Stimulated activated CD4-positive, alpha-beta T cell treated with anti-CD3 and anti-CD28 coated beads, TNF-alpha, amount 100 ng/mL, for 1 hour (primary cell): ENCODE results near the gene DOCK1.

Experiments
- DNase-seq, 3 donors: peaks; one replicate each; pipeline ENCODE4 v3.0.0-alpha.2; 2020; ENCODE audit warnings: low read depth in 3 of 3, low spot score in 1 of 3

The DOCK1 gene

DNA sequence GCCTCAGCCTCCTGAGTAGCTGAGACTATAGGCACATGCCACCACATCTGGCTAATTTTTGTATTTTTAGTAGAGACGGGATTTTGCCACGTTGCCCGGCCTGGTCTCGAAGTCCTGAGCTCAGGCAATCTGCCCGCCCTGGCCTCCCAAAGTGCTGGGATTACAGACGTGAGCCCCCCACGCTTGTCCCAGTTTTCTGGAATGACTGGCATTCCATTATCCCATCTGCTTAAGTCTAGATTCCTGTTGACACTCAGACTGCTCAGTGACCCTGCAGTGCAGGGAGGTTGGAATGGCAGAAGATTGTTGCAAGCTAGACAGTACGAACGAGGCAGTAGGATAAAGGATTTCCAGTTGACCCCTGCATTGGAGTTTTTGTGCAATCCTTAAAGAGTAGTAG, 508.8 kb downstream of the DOCK1 start:
- DNase-seq = no peak

DNA sequence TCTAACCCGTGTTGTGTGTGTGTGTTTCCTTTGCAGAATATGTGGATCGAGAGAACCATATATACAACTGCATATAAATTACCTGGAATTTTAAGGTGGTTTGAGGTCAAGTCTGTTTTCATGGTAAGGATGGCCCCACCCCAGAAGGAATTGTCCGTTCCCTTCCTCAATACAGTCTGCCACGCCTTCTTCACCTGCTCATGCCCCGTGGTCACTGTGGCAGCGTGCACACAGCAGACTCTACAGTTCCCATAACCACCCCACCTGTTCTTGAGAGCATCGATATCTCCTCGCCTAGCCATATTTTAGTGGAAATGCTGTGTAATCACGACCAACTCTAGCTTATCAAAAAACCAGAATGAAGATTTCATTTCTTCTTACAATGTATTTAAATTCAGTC, 509.9 kb downstream of the DOCK1 start:
- DNase-seq = no peak

DNA sequence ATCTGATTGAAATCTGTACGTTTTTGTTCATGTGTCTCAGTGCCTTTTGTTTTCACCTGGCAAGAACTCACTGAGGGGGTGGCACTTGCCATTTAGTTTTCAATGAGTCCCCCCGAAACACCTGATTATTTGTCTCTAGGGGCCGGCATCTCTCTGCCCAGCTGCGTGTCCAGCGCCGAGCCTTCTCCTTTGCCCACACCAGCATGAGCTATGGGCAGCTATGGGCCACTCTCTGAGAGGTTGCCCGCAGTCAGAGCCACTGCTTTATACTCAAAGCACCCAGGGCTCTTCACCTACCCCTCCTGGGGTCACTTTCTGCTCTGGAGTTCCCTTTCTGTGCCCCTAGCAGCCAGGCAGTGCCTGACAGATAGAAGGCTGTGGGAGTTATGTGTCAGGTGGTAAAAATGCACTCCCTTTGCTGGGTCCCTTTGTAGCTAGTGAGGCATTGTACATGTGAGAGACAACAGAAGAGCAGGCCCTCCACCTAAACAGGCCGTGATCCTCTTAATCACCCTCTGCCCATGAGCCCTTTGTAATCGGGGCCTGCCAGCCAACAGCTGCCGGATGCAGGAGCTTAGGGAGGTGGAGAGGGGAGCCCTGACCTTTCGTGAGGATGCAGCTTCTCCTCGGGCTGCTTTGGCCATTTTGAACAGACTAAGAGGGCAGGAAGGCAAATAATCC, 510.8 kb downstream of the DOCK1 start:
- DNase-seq = no peak

GRCh38 chr10:127417031-127417430, 511.8 kb downstream of the DOCK1 start:
- no peak for DNase-seq

DNA sequence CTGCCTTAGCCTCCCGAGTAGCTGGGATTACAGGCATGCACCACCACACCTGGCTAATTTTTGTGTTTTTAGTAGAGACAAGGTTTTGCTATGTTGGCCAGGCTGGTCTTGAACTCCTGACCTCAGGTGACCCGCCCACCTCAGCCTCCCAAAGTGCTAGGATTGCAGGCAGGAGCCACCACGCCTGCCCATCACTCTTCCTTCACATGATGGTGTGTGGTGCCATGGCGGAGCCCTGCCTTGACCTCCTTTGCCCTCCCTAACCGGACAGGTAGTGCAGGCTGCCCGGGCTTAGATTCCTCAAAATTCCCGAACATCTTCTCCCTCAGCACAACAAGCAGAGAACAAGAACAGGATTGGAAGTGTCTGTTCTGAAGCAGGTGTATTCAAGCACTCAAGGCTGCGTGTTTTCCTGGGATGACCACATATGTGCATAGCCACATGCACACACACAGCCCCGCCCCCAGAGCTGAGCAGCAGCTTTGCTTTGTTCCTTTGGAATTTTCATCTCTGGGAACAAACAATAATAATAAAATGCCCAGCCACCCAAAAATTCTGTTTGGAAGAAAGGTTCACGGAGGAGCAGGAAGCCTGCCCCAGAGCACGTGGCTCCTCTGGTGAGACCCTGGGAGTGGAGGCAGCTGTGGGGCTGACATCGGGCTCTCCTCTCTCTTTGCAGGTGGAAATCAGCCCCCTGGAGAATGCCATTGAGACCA, 512.6 kb downstream of the DOCK1 start:
- DNase-seq = no peak

- no peak for DNase-seq
These were observed 513.4 kb downstream of the DOCK1 start for GRCh38 chr10:127418536-127419168.

- no peak for DNase-seq
These were observed 515.0 kb downstream of the DOCK1 start for GRCh38 chr10:127420138-127420684.

GRCh38 chr10:127423218-127423915, 518.1 kb downstream of the DOCK1 start:
- no peak for DNase-seq

GRCh38 chr10:127424594-127425264, 519.5 kb downstream of the DOCK1 start:
- no peak for DNase-seq

- no peak for DNase-seq
These were observed 521.5 kb downstream of the DOCK1 start for GRCh38 chr10:127426746-127427145.

- DNase-seq = no peak
These were observed 522.7 kb downstream of the DOCK1 start for GRCh38 chr10:127427926-127428325.

DNA sequence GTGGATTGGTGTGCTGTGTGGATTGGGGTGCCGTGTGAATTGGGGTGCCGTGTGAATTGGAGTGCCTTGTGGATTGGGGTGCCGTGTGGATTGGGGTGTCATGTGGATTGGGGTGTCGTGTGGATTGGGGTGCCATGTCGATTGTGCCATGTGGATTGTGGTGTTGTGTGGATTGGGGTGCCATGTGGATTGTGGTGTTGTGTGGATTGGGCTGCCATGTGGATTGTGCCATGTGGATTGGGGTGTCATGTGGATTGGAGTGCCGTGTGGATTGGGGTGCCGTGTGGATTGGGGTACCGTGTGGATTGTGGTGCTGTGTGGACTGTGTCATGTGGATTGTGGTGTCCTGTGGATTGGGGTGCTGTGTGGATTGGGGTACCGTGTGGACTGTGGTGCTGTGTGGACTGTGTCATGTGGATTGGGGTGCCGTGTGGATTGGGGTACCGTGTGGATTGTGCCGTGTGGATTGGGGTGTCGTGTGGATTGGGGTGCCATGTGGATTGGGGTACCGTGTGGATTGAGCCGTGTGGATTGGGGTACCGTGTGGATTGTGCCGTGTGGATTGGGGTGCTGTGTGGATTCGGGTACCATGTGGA, 523.3 kb downstream of the DOCK1 start:
- DNase-seq = no peak

DNA sequence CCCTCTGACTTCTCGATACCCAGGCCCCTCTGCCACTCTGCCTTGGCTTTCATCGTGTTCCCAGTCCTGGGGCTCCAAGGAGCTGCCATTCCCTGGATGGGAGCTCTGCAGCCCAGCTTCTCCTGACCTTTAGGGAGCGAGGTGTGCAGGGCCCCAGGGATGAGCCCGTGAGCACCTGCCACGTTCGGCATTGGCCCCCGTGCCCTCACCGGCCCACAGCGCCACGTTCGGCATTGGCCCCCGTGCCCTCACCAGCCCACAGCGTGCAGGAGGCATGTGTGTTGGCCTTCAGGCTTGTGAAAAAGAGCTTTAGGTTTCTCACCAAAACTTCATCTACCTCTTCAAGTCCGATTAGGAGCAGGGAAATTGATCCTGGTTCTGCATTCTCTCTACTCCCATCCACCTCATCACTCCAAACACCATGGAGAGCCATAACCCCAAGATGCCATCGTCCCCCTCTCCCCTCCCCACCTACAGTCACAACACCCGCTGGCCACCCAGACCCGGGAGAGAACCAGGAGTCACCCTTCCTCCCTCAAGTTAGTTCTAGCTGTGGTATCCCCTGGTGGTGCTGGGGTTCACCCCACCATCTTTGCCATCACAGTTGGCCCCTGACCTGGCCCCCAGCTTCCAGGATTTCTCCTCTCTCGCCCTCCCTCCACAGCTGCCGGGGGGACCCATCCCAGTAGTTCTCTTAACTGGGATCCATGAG, 524.5 kb downstream of the DOCK1 start:
- no peak for DNase-seq

- DNase-seq = no peak
These were observed 526.3 kb downstream of the DOCK1 start for GRCh38 chr10:127431525-127431924.

DNA sequence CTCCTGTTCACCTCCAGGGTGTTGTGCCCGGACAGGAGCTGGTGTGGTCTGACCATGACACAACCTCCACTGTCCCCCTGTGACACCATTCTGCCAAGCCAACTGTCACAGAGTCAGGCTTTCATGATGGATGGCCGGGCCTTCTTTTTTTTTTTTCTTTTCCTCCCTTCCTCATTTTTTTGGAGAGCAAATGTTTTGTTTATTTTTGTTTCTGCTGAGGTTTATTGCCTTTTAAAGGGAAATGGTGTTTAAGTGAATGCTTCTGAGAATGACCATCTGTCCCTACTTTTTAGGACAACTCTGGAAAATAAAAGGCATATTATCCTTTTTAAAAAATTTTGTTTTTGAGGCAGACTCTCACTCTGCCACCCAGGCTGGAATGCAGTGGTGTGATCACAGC, 528.8 kb downstream of the DOCK1 start:
- DNase-seq = no peak

- DNase-seq = no peak
These were observed 530.0 kb downstream of the DOCK1 start for GRCh38 chr10:127435246-127435645.

GRCh38 chr10:127440371-127440770, 535.1 kb downstream of the DOCK1 start:
- no peak for DNase-seq

- DNase-seq = no peak
These were observed 536.4 kb downstream of the DOCK1 start for GRCh38 chr10:127441350-127442219.

DNA sequence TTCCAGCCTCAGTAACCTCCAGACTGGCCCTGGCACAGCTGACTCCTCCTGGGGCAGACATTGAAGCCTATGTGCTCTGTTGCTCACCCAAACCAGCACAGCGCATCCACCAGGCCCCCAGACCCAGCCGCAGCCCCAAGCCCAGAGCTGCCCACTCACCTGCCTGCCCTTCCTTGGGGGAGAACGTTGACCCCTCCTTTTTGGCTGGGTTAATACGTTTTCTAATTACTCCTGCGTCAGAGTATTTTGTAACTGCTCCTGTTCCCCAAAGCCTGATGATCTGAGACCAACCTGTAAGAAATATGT, 536.9 kb downstream of the DOCK1 start:
- no peak for DNase-seq
